HepG2 (cell line): ENCODE measurements around the gene PMAIP1. TPM values are rescaled to one million over a fixed set of nuclear protein-coding genes. Genes with fewer than 3 reads are reported as not detected.

ENCODE experiments used
- ATAC-seq: fragments of 200-7000 bp; cut with Tn5 transposase; 3 replicates; pipeline ENCODE4 v1.9.1; 2020; ENCODE audit warnings: mild to moderate bottlenecking, moderate library complexity
- BruUV-seq: library from RNA; stranded (reverse); fragments of 400-500 nt; replicated peaks from 2 replicates; lab custom pipeline; 2021; lab: Mats Ljungman, UMichigan
- CTCF ChIA-PET: fragments of 300-600 bp; formaldehyde crosslinking; extraction: SDS; loops from one replicate; lab custom pipeline; 2021; ENCODE audit warnings: low total read pairs, inconsistent platforms, low intra/inter-chr PET ratio; lab: Yijun Ruan, JAX
- POLR2A ChIA-PET: fragments of 350-600 bp; sonication (Branson Sonifier 250); formaldehyde crosslinking; loops from one replicate; lab custom pipeline; 2020; ENCODE audit warnings: antibody characterized with exemption, inconsistent platforms; lab: Yijun Ruan, JAX
- DNase-seq: peaks from one replicate; pipeline ENCODE4 v3.0.0-alpha.2; 2015; ENCODE audit warnings: low spot score
- FAIRE-seq: peaks from 3 replicates; lab custom pipeline; 2011; peaks lifted over from hg19 to GRCh38; lab: Jason Lieb, UNC
- H2AFZ ChIP-seq: one replicate; pipeline ENCODE4 v1.6.1; 2011; ENCODE audit warnings: low read length, inconsistent platforms
- H3K27ac ChIP-seq: fragments of 300-600 bp; 3 replicates; pipeline ENCODE4 v1.8.0; 2011; ENCODE audit warnings: mixed run types, mild to moderate bottlenecking, mixed read lengths, low read length, inconsistent platforms; ENCODE audit not compliant: insufficient read depth; ENCODE audit errors: extremely low read length
- H3K27me3 ChIP-seq, 2 experiments: fragments of 200-600 bp in 1 of 2; 2 replicates in 1 of 2; 3 replicates in 1 of 2; pipeline versions ENCODE4 v1.6.0 to v1.8.0; 2011; ENCODE audit warnings: low read length in 2 of 2, mild to moderate bottlenecking in 2 of 2, moderate library complexity in 2 of 2, inconsistent platforms in 1 of 2; ENCODE audit not compliant: insufficient read depth in 2 of 2, control insufficient read depth in 1 of 2
- H3K36me3 ChIP-seq, 2 experiments: fragments of 200-600 bp in 1 of 2; replicated peaks in 1 of 2; 2 replicates in 1 of 2; 3 replicates in 1 of 2; pipeline versions ENCODE4 v1.5.1 to v1.8.0; 2011; ENCODE audit warnings: low read length in 2 of 2, inconsistent platforms in 1 of 2; ENCODE audit not compliant: insufficient read depth in 2 of 2, control insufficient read depth in 1 of 2
- H3K4me1 ChIP-seq: 2 replicates; pipeline ENCODE4 v1.5.1; 2012; ENCODE audit warnings: low read length, inconsistent platforms; ENCODE audit not compliant: insufficient read depth
- H3K4me2 ChIP-seq: 2 replicates; pipeline ENCODE4 v1.6.0; 2011; ENCODE audit warnings: low read depth, low read length, inconsistent platforms
- H3K4me3 ChIP-seq, 3 experiments: fragments of 200-600 bp in 1 of 3; sonication (generic), shearing (Covaris generic) in 1 of 3; replicated peaks in 1 of 3; 2 replicates each; pipeline ENCODE4 v1.5.1; 2011 to 2016; ENCODE audit warnings: low read length in 3 of 3, inconsistent platforms in 2 of 3, low read depth in 2 of 3, mild to moderate bottlenecking in 2 of 3, control low read depth in 1 of 3, mixed read lengths in 1 of 3; ENCODE audit not compliant: insufficient read depth in 1 of 3
- H3K79me2 ChIP-seq: one replicate; pipeline ENCODE4 v1.6.1; 2011; ENCODE audit warnings: low read length, inconsistent platforms; ENCODE audit not compliant: insufficient read depth
- H3K9ac ChIP-seq: 2 replicates; pipeline ENCODE4 v1.6.0; 2011; ENCODE audit warnings: mild to moderate bottlenecking, low read depth, low read length, inconsistent platforms; ENCODE audit not compliant: insufficient read depth
- H3K9me3 ChIP-seq: 2 replicates; pipeline ENCODE4 v1.5.1; 2012; ENCODE audit warnings: mild to moderate bottlenecking, low read length
- H4K20me1 ChIP-seq: 2 replicates; pipeline ENCODE4 v1.6.0; 2011; ENCODE audit warnings: inconsistent platforms, mild to moderate bottlenecking, low read length, moderate library complexity; ENCODE audit not compliant: insufficient read depth
- PRDM10 ChIP-seq: sonication (generic); formaldehyde crosslinking; IDR thresholded peaks from 2 replicates; pipeline ENCODE4 v1.4.0; 2020; ENCODE audit warnings: low read depth, missing genetic modification reagents
- RAD51 ChIP-seq: fragments of 450-650 bp; IDR thresholded peaks from 2 replicates; pipeline ENCODE4 v1.6.1; 2016; ENCODE audit warnings: borderline replicate concordance
- SCMH1 ChIP-seq: sonication (generic); formaldehyde crosslinking; IDR thresholded peaks from 2 replicates; pipeline ENCODE4 v1.9.0; 2021; ENCODE audit warnings: missing genetic modification reagents, mild to moderate bottlenecking, borderline replicate concordance
- TRIM22 ChIP-seq: fragments of 450-650 bp; IDR thresholded peaks from 2 replicates; pipeline ENCODE4 v1.6.1; 2017
- ZFP90 ChIP-seq: sonication (generic); formaldehyde crosslinking; IDR thresholded peaks from 2 replicates; pipeline ENCODE4 v1.8.0; 2022; ENCODE audit warnings: missing genetic modification reagents, mild to moderate bottlenecking, inconsistent platforms, borderline replicate concordance
- ZNF124 ChIP-seq: sonication (generic); formaldehyde crosslinking; IDR thresholded peaks from 2 replicates; pipeline ENCODE4 v1.4.0; 2020; ENCODE audit warnings: missing genetic modification reagents
- ZNF280D ChIP-seq: sonication (generic); formaldehyde crosslinking; IDR thresholded peaks from 2 replicates; pipeline ENCODE4 v1.5.1; 2020; ENCODE audit warnings: mild to moderate bottlenecking, missing genetic modification reagents
- ZNF343 ChIP-seq: sonication (generic); formaldehyde crosslinking; IDR thresholded peaks from 2 replicates; pipeline ENCODE4 v1.4.0; 2020; ENCODE audit warnings: mild to moderate bottlenecking, missing genetic modification reagents
- ZNF746 ChIP-seq: sonication (generic); formaldehyde crosslinking; IDR thresholded peaks from 2 replicates; pipeline ENCODE4 v1.8.0; 2022; ENCODE audit warnings: mild to moderate bottlenecking, missing genetic modification reagents
- ZNF749 ChIP-seq: sonication (generic); formaldehyde crosslinking; IDR thresholded peaks from 2 replicates; pipeline ENCODE4 v1.8.0; 2022; ENCODE audit warnings: mild to moderate bottlenecking, missing genetic modification reagents, moderate library complexity, borderline replicate concordance
- ZSCAN20 ChIP-seq: sonication (generic); formaldehyde crosslinking; IDR thresholded peaks from 2 replicates; pipeline ENCODE4 v1.4.0; 2020; ENCODE audit warnings: missing genetic modification reagents, mild to moderate bottlenecking, borderline replicate concordance
- WGBS: methylation state at CpG from one replicate; pipeline ENCODE4 v1.1.6; 2017; ENCODE audit warnings: low lambda C conversion rate; 5-methylcytosine and 5-hydroxymethylcytosine counted together
- in situ Hi-C: cut with HindIII; loops from 2 replicates; pipeline ENCODE4 v1.10.0; 2017; ENCODE audit warnings: low pct_unique_long_range_greater_than_20kb; ENCODE audit not compliant: extremely low pct_ligation_motif_present
- intact Hi-C: fragments of 100-400 bp; cut with micrococcal nuclease; formaldehyde crosslinking; loops from one replicate; pipeline ENCODE4 v1.10.0; 2022; ENCODE audit not compliant: unreplicated experiment
- polyA plus RNA-seq, 8 experiments: library from polyadenylated mRNA; depleted of rRNA in 3 of 8; stranded (reverse) in 7 of 8; unstranded in 1 of 8; fragments of >200 nt; fragmentation: Illumina TruSeq in 4 of 8; extraction: Trizol in 4 of 8; gene quantifications; 2 replicates each; pipeline versions ENCODE4 v1.2.1 to v1.2.3, GENCODE V29; 2011 to 2016; ENCODE audit warnings: low read depth in 4 of 8, missing spikeins in 1 of 8, mixed read lengths in 1 of 8; ENCODE audit not compliant: insufficient read depth in 1 of 8
- total RNA-seq, 5 experiments: library from RNA; depleted of rRNA; stranded (reverse); fragments of >200 nt; fragmentation: Illumina TruSeq; extraction: Trizol; gene quantifications; 2 replicates each; pipeline ENCODE4 v1.2.3, GENCODE V29; 2016; ENCODE audit warnings: low read depth in 1 of 5

PMAIP1 gene
- total and polyA plus RNA-seq, 2 of the 13 experiments (the other 11 are each of a cell fraction or from before 2014, with no cell fraction given) = 1.5 to 1.7 TPM

GRCh38 chr18:59871711-59872362 is 28.0 kb upstream of the PMAIP1 start:
- H3K9me3 ChIP-seq = no peaks in the 10 kb centered on the region
- DNase-seq (no peak), ATAC-seq (no peak), FAIRE-seq (no peak)
- no peaks in the 10 kb centered on the region for H3K27me3 ChIP-seq
- ChIA-PET POLR2A (no interaction called here), CTCF (no interaction called here)
- no peaks in the 10 kb centered on the region for H3K36me3 ChIP-seq
- H3K4me1 ChIP-seq = no peaks in the 10 kb centered on the region
- 21% methylated on average over 10 of the region's 10 CpGs for WGBS
- no peak overlapping the region for H3K4me3 ChIP-seq
- no TSS peak for BruUV-seq
- H3K4me2 ChIP-seq = no peak overlapping the region
- no peaks in the 10 kb centered on the region for H4K20me1 ChIP-seq
- no peak overlapping the region for H3K9ac ChIP-seq
- in situ Hi-C loops (no loop called here), intact Hi-C loops (no loop called here)
- TF ChIP-seq ZFP90 (CRISPR knock-in tag) (no peak), ZNF124 (CRISPR knock-in tag) (no peak), ZNF749 (CRISPR knock-in tag) (no peak), RAD51 (no peak), ZNF746 (CRISPR knock-in tag) (no peak), ZNF343 (CRISPR knock-in tag) (no peak), PRDM10 (no peak), ZSCAN20 (no peak), TRIM22 (no peak), ZNF280D (no peak), SCMH1 (CRISPR knock-in tag) (no peak)
- no peaks in the 10 kb centered on the region for H3K79me2 ChIP-seq
- no peak overlapping the region for H3K27ac ChIP-seq
- no peak overlapping the region for H2AFZ ChIP-seq
